VCaP (cell line): Measurements from ENCODE around the gene RIPK4.
"Not testable (repeated sequence)": the region's sequence is repeated elsewhere in the genome, so short reads cannot be mapped to it uniquely, and the experiment has no call there.

Experiments used
- H3K27ac ChIP-seq: fragments of 450-650 bp; 2 replicates; pipeline ENCODE4 v1.5.1; 2017
- TF ChIP-seq, protein P1 (sequence below): fragments of 450-650 bp; conservative IDR thresholded peaks from 2 replicates; pipeline ENCODE4 v1.5.1; 2017; ENCODE audit warnings: mild to moderate bottlenecking, moderate library complexity

RIPK4 gene

GRCh38 chr21:41729701-41730366, 37.0 kb downstream of the RIPK4 start:
- no peak overlapping the region for H3K27ac ChIP-seq
- TF ChIP-seq, protein P1, sequence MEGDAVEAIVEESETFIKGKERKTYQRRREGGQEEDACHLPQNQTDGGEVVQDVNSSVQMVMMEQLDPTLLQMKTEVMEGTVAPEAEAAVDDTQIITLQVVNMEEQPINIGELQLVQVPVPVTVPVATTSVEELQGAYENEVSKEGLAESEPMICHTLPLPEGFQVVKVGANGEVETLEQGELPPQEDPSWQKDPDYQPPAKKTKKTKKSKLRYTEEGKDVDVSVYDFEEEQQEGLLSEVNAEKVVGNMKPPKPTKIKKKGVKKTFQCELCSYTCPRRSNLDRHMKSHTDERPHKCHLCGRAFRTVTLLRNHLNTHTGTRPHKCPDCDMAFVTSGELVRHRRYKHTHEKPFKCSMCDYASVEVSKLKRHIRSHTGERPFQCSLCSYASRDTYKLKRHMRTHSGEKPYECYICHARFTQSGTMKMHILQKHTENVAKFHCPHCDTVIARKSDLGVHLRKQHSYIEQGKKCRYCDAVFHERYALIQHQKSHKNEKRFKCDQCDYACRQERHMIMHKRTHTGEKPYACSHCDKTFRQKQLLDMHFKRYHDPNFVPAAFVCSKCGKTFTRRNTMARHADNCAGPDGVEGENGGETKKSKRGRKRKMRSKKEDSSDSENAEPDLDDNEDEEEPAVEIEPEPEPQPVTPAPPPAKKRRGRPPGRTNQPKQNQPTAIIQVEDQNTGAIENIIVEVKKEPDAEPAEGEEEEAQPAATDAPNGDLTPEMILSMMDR: no peak

- TF ChIP-seq, protein P1: no peak
- H3K27ac ChIP-seq: no peak overlapping the region
Measured at GRCh38 chr21:41727784-41728763, 38.8 kb downstream of the RIPK4 start.

- no peak overlapping the region for H3K27ac ChIP-seq
- TF ChIP-seq, protein P1: no peak
Measured at GRCh38 chr21:41726970-41727783, 39.7 kb downstream of the RIPK4 start.

GRCh38 chr21:41726630-41726969, 40.3 kb downstream of the RIPK4 start:
- no peak overlapping the region for H3K27ac ChIP-seq
- TF ChIP-seq, protein P1: no peak

GRCh38 chr21:41726058-41726558, 40.7 kb downstream of the RIPK4 start:
- H3K27ac ChIP-seq: no peak overlapping the region
- TF ChIP-seq, protein P1: no peak

GRCh38 chr21:41725421-41726031, 41.3 kb downstream of the RIPK4 start:
- TF ChIP-seq, protein P1: no peak
- no peak overlapping the region for H3K27ac ChIP-seq

DNA sequence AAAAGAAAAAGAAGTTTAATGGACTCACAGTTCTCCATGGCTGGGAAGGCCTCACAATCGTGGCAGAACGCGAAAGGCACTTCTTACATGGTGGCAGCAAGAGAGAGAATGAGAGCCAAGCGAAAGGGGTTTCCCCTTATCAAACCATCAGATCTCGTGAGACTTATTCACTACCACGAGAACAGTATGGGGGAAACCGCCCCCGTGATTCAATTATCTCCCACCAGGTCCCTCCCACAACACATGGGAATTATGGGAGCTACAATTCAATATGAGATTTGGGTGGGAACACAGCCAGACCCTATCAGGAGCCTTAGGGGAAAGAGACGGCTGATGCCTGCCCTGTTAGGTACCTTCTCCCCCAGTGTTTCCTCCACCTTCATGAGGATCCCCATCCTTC, 43.0 kb downstream of the RIPK4 start:
- H3K27ac ChIP-seq: not testable (repeated sequence)
